Neural cell (in vitro differentiated cells): ENCODE data around the gene MAP3K14. TPM values are rescaled to one million over a fixed set of nuclear protein-coding genes. Genes with fewer than 3 reads are reported as not detected.

Experiments
- H2AFZ ChIP-seq: fragments of 200-600, 300-800 bp; sonication (generic), shearing (Covaris generic); 2 replicates; pipeline ENCODE4 v1.6.0; 2014; ENCODE audit warnings: low read depth, mild to moderate bottlenecking, antibody characterized with exemption, low read length, moderate library complexity
- H3F3A ChIP-seq: fragments of 200-600 bp; shearing (Covaris generic); 2 replicates; pipeline ENCODE4 v1.6.1; 2016; ENCODE audit warnings: mild to moderate bottlenecking, moderate library complexity, mixed read lengths, antibody characterized with exemption, low read length; ENCODE audit not compliant: insufficient read depth, poor library complexity, severe bottlenecking
- H3K27ac ChIP-seq: fragments of 200-600, 300-800 bp; sonication (generic), shearing (Covaris generic); 2 replicates; pipeline ENCODE4 v1.5.1; 2014; ENCODE audit warnings: mild to moderate bottlenecking, low read length, moderate library complexity
- H3K27me3 ChIP-seq: fragments of 300-800, 200-600 bp; sonication (generic), shearing (Covaris generic); 2 replicates; pipeline ENCODE4 v1.6.0; 2014; ENCODE audit warnings: mild to moderate bottlenecking, low read depth, low read length, moderate library complexity; ENCODE audit not compliant: insufficient read depth
- H3K36me3 ChIP-seq: fragments of 300-800, 200-600 bp; sonication (generic), shearing (Covaris generic); 2 replicates; pipeline ENCODE4 v1.5.1; 2014; ENCODE audit warnings: mild to moderate bottlenecking, antibody characterized with exemption, low read length, moderate library complexity; ENCODE audit not compliant: insufficient read depth
- H3K4me2 ChIP-seq: fragments of 300-800, 200-600 bp; sonication (generic), shearing (Covaris generic); 2 replicates; pipeline ENCODE4 v1.6.0; 2014; ENCODE audit warnings: mild to moderate bottlenecking, low read length
- H3K4me3 ChIP-seq: fragments of 300-800, 200-600 bp; sonication (generic), shearing (Covaris generic); 2 replicates; pipeline ENCODE4 v1.5.1; 2014; ENCODE audit warnings: mild to moderate bottlenecking, low read length, moderate library complexity
- H3K79me2 ChIP-seq: fragments of 200-600 bp; shearing (Covaris generic); replicated peaks from 2 replicates; pipeline ENCODE4 v1.6.0; 2014; ENCODE audit warnings: mild to moderate bottlenecking, low read length, moderate library complexity; ENCODE audit not compliant: insufficient read depth
- H3K9ac ChIP-seq: fragments of 300-800, 200-600 bp; sonication (generic), shearing (Covaris generic); 2 replicates; pipeline ENCODE4 v1.6.1; 2016; ENCODE audit warnings: mild to moderate bottlenecking, low read length, mixed read lengths
- H3K9me2 ChIP-seq: fragments of 200-600 bp; shearing (Covaris generic); 2 replicates; pipeline ENCODE4 v1.6.1; 2016; ENCODE audit warnings: mild to moderate bottlenecking, low read length, mixed read lengths; ENCODE audit not compliant: insufficient read depth
- H3K9me3 ChIP-seq: fragments of 200-600, 300-800 bp; sonication (generic), shearing (Covaris generic); 2 replicates; pipeline ENCODE4 v1.6.1; 2016; ENCODE audit warnings: mild to moderate bottlenecking, mixed run types, low read length, moderate library complexity, mixed read lengths
- H4K20me1 ChIP-seq: fragments of 200-600 bp; shearing (Covaris generic); 2 replicates; pipeline ENCODE4 v1.6.1; 2016; ENCODE audit warnings: mild to moderate bottlenecking, mixed run types; ENCODE audit not compliant: insufficient read depth
- CTCF ChIP-seq: fragments of 450-650 bp; IDR thresholded peaks from 2 replicates; pipeline ENCODE4 v1.5.1; 2014; ENCODE audit warnings: antibody characterized with exemption, mild to moderate bottlenecking, moderate library complexity; ENCODE audit not compliant: poor library complexity, severe bottlenecking
- EP300 ChIP-seq: fragments of 450-650 bp; conservative IDR thresholded peaks from 2 replicates; pipeline ENCODE4 v1.6.1; 2014; ENCODE audit warnings: antibody characterized with exemption, mild to moderate bottlenecking, moderate library complexity; ENCODE audit not compliant: poor library complexity, severe bottlenecking
- EZH2 ChIP-seq: fragments of 200-600, 300-800 bp; shearing (Covaris generic), sonication (generic); IDR thresholded peaks from 2 replicates; pipeline ENCODE4 v1.6.1; 2014; ENCODE audit warnings: antibody characterized with exemption, low read length, borderline replicate concordance, mild to moderate bottlenecking; ENCODE audit not compliant: insufficient read depth, poor library complexity, severe bottlenecking
- MXI1 ChIP-seq: fragments of 450-650 bp; conservative IDR thresholded peaks from 2 replicates; pipeline ENCODE4 v1.6.1; 2014; ENCODE audit warnings: antibody characterized with exemption, mild to moderate bottlenecking; ENCODE audit not compliant: poor library complexity, severe bottlenecking
- POLR2AphosphoS5 ChIP-seq: IDR thresholded peaks from 2 replicates; pipeline ENCODE4 v1.6.1; 2012
- RAD21 ChIP-seq: fragments of 450-650 bp; conservative IDR thresholded peaks from 2 replicates; pipeline ENCODE4 v1.6.1; 2014; ENCODE audit warnings: antibody characterized with exemption, mild to moderate bottlenecking, moderate library complexity
- REST ChIP-seq: IDR thresholded peaks from 2 replicates; pipeline ENCODE4 v1.6.1; 2012; ENCODE audit warnings: borderline replicate concordance
- SMC3 ChIP-seq: fragments of 450-650 bp; conservative IDR thresholded peaks from 2 replicates; pipeline ENCODE4 v1.6.1; 2014; ENCODE audit warnings: antibody characterized with exemption, mild to moderate bottlenecking, moderate library complexity; ENCODE audit not compliant: poor library complexity
- TAF1 ChIP-seq: IDR thresholded peaks from 2 replicates; pipeline ENCODE4 v1.6.1; 2012; ENCODE audit warnings: low read depth
- polyA plus RNA-seq: library from polyadenylated mRNA; depleted of rRNA; stranded (reverse); fragments of >200 nt; gene quantifications from 2 replicates; pipeline ENCODE4 v1.2.3, GENCODE V29; 2014

The MAP3K14 gene
- polyA plus RNA-seq, 1 donor from 2014 or later = 6.7 TPM

- Histone ChIP-seq H3K27ac (no peak overlapping the region), H3K4me2 (no peak overlapping the region), H3K79me2 (no peaks in the 10 kb centered on the region), H3K36me3 (no peaks in the 10 kb centered on the region), H3K4me3 (no peak overlapping the region), H4K20me1 (no peaks in the 10 kb centered on the region), H3K27me3 (no peaks in the 10 kb centered on the region), H3K9me2 (no peaks in the 10 kb centered on the region), H3K9ac (no peak overlapping the region), H3K9me3 (no peaks in the 10 kb centered on the region), H2AFZ (no peak overlapping the region), H3F3A (no peaks in the 10 kb centered on the region)
- TF ChIP-seq REST = no peak
- TF ChIP-seq EZH2 = no peak
- no peak for TF ChIP-seq POLR2AphosphoS5
- TF ChIP-seq TAF1 = no peak
- TF ChIP-seq EP300 = no peak
- TF ChIP-seq RAD21 = no peak
- TF ChIP-seq MXI1 = no peak
- no peak for TF ChIP-seq CTCF
- no peak for TF ChIP-seq SMC3
Measured at GRCh38 chr17:45237686-45238085, 79.1 kb downstream of the MAP3K14 start.

DNA sequence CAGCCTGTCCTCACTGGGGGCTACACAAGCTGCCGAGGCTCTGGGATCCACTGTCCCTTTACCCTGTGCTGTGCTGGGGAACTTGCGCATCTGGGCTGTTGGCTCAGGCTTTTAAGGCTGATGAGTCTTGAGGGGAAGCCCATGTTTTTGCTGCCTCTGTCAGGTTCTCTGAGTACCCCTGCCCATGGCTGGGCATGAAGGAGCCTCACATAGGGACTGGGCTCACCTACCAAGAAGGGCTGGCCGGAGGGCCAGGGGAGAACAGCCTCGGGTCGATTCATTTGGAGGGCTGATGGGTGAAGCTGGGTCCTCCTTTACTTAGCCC lies 80.6 kb downstream of the MAP3K14 start:
- no peak overlapping the region for H2AFZ ChIP-seq
- H3K4me3 ChIP-seq = no peak overlapping the region
- no peaks in the 10 kb centered on the region for H3K36me3 ChIP-seq
- H3K9me2 ChIP-seq = no peaks in the 10 kb centered on the region
- TF ChIP-seq EZH2 = no peak
- TF ChIP-seq MXI1 = no peak
- no peak for TF ChIP-seq CTCF
- TF ChIP-seq TAF1 = no peak
- no peak for TF ChIP-seq POLR2AphosphoS5
- TF ChIP-seq SMC3 = no peak
- no peak for TF ChIP-seq REST
- TF ChIP-seq EP300 = no peak
- TF ChIP-seq RAD21 = no peak
- no peaks in the 10 kb centered on the region for H3F3A ChIP-seq
- no peak overlapping the region for H3K27ac ChIP-seq
- no peaks in the 10 kb centered on the region for H3K79me2 ChIP-seq
- H3K9ac ChIP-seq = no peak overlapping the region
- no peaks in the 10 kb centered on the region for H3K9me3 ChIP-seq
- H4K20me1 ChIP-seq = no peaks in the 10 kb centered on the region
- H3K4me2 ChIP-seq = no peak overlapping the region
- H3K27me3 ChIP-seq = no peaks in the 10 kb centered on the region
